Measurements from ENCODE around the gene SLC43A2.

- TF ChIP-seq, protein P1, sequence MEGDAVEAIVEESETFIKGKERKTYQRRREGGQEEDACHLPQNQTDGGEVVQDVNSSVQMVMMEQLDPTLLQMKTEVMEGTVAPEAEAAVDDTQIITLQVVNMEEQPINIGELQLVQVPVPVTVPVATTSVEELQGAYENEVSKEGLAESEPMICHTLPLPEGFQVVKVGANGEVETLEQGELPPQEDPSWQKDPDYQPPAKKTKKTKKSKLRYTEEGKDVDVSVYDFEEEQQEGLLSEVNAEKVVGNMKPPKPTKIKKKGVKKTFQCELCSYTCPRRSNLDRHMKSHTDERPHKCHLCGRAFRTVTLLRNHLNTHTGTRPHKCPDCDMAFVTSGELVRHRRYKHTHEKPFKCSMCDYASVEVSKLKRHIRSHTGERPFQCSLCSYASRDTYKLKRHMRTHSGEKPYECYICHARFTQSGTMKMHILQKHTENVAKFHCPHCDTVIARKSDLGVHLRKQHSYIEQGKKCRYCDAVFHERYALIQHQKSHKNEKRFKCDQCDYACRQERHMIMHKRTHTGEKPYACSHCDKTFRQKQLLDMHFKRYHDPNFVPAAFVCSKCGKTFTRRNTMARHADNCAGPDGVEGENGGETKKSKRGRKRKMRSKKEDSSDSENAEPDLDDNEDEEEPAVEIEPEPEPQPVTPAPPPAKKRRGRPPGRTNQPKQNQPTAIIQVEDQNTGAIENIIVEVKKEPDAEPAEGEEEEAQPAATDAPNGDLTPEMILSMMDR (IDR thresholded peaks at IDR 0.05; ENCODE audit: borderline replicate concordance, extremely low read depth, low read length, poor library complexity, severe bottlenecking): no peak
- no peak for TF ChIP-seq EZH2 (IDR thresholded peaks at IDR 0.05; ENCODE audit: borderline replicate concordance, low read depth, low read length, severe bottlenecking)
Measured at GRCh38 chr17:1611715-1612114, 16.9 kb downstream of the SLC43A2 start.

Measured in DND-41 (cell line).